HG02588 (cell line): Measurements from ENCODE around the gene CYB5R2.

Experiments used
- ATAC-seq: cut with Tn5 transposase; IDR thresholded peaks from one replicate; pipeline ENCODE4 v1.9.1; 2021; ENCODE audit warnings: mild to moderate bottlenecking, moderate library complexity; ENCODE audit not compliant: unreplicated experiment

Gene CYB5R2

GRCh38 chr11:7638710-7639642 is 34.3 kb downstream of the CYB5R2 start:
- peak; percentile 67 for ATAC-seq

GRCh38 chr11:7637447-7638157 is 35.7 kb downstream of the CYB5R2 start:
- ATAC-seq = no peak

DNA sequence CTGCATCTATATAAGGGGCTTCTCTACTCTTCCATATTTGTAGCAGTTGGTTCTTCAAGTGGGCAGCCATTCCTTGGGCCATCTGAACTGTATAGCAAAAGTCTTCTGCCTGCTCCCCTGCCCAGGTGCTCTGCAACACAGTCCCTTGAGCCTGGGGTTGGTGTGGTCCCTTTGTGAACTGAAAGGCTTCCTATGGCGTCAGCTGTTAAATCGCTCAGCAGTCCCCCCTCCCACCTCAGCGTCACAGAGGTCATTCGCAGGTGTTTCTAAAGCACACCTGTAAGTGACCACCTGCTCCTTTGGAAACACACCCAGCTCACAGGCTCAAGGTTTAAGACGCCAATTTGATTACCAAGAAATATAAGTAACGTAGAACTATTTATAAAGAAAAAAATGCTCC is 37.0 kb downstream of the CYB5R2 start:
- no peak for ATAC-seq

- ATAC-seq = no peak
These were observed 37.6 kb downstream of the CYB5R2 start for GRCh38 chr11:7635708-7636107.

DNA sequence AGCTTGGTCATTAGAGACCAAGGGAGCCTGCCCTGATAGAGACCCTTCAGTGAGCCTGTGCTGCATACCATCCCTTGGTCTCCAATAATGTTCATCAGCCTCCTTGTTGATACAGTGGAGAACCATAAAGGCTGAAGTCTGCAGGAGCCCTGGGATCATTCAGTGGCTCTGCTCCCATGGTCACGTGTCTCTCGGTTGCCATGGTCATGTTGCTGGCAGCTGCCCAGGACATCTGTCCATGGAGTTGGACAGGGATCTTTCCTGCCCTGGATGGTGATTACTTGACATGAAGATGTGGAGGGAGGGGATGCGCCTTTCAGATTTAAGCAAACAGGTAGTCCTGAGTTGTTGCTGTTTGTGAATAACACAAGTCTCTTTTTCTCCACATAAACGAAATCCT is 38.2 kb downstream of the CYB5R2 start:
- no peak for ATAC-seq

DNA sequence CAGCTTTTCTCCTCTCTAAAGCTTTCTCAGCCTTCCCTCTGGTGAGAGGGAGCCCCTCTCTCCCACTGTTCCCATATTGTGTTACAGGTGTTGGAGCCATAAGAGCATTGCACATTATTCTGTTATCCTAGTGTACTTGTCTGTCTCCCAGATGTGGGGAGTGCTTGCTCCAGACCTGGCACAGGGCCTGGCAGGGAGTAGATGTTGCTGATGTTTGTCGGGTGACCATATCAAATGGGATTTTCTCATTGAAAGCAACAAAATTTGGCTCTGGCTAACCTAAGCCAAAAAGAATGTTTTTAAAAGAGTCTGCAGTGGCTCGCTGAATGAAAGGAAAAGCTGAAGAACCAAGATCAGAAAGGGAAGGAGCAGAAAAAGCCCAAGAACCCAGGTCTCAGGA is 41.1 kb downstream of the CYB5R2 start:
- no peak for ATAC-seq

- ATAC-seq = no peak
These were observed 43.3 kb downstream of the CYB5R2 start for GRCh38 chr11:7630002-7630401.

GRCh38 chr11:7628660-7629059 is 44.6 kb downstream of the CYB5R2 start:
- ATAC-seq = no peak

DNA sequence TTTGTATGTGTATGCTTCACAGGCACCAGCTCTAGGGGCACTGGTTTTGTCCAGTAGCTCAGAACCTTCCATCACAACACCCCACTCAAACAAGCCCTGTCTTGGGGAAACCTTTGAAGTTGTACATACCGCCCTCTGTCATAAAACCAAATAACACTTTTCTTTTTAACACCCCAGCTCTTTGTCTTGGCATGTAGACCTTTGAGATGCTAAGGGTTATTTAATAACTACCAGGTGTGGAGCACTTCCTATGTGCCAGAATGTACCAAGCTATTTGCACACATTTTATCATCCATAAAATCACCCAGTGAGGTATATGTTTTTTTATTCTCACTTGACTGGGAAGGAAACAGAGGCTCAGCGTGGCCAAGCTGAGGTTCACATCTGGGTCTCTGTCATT is 50.6 kb downstream of the CYB5R2 start:
- no peak for ATAC-seq

GRCh38 chr11:7621554-7621953 is 51.7 kb downstream of the CYB5R2 start:
- ATAC-seq = no peak

GRCh38 chr11:7621090-7621489 is 52.2 kb downstream of the CYB5R2 start:
- no peak for ATAC-seq

GRCh38 chr11:7619322-7619721 is 54.0 kb downstream of the CYB5R2 start:
- no peak for ATAC-seq

GRCh38 chr11:7617032-7617431 is 56.3 kb downstream of the CYB5R2 start:
- no peak for ATAC-seq
